ENCODE results near the gene NAB2. TPM values are rescaled to one million over a fixed set of nuclear protein-coding genes. Genes with fewer than 3 reads are reported as not detected.
A peak's percentile ranks its signal among the peaks of the same experiment; 100 is the strongest.
"Not testable (repeated sequence)": the region's sequence is repeated elsewhere in the genome, so short reads cannot be mapped to it uniquely, and the experiment has no call there.

NAB2 gene
- total RNA-seq, 1 donor from 2014 or later: 17.2 TPM

DNA sequence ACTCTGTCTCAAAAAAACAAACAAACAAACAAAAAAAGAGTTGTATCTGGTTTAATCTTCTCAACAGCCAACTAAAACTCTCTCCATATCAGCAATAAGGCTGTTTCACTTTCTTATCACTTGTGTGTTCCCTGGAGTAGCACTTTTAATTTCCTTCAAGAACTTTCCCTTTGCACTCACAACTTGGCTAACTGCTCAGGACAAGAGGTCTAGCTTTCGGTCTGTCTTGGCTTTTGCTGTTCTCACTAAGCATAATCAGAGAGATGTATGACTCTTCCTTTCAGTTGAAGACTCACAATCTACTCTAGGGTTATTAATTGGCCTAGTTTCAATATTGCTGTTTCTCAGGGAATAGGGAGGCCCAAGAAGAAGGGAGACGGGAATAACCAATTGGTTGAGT, 22.7 kb upstream of the NAB2 start:
- no peak for DNase-seq (ENCODE audit: extremely low read depth, low read depth, low spot score)

GRCh38 chr12:57069523-57069922, 19.4 kb upstream of the NAB2 start:
- DNase-seq (ENCODE audit: extremely low read depth, low read depth, low spot score): peak; percentile 76

- DNase-seq (ENCODE audit: extremely low read depth, low read depth, low spot score): no peak
These were observed 16.3 kb upstream of the NAB2 start for GRCh38 chr12:57072661-57073060.

DNA sequence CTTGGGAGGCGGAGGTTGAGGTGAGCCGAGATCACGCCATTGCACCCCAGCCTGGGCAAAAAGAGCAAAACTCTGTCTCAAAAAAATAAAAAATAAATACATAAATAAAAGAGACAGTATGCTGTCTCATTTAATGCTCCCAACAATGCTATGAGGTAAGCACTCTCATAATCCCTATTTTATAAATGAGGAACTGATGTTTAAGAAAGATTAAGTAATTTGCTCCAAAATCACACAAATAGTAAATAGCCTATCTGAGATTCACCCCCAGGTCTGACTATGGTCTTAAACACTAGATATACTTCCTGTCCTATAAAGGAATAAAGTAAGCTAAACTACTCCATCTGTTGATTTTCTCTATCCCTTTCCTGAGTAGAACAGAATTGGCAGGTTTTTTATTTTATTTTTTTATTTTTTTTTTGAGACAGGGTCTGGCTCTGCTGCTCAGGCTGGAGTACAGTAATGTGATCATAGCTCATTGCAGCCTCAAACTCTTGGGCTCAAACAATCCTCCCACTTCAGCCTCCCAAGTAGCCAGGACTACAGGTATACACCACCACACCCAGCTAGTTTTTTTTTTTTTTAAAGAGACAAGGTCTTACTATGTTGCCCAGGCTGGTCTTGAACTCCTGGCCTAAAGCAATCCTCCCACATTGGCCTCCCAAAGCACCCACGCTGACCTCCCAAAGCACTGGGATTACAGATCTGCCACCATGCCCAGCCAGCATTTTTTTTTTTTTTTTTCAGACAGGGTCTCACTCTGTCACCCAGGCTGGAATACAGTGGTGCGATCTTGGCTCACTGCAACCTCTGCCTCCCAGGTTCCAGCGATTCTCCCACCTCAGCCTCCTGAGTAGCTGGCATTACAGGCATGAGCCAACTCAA, 15.1 kb upstream of the NAB2 start:
- DNase-seq (ENCODE audit: extremely low read depth, low read depth, low spot score): not testable (repeated sequence)

- peak; percentile 100 for DNase-seq (ENCODE audit: extremely low read depth, low read depth, low spot score)
These were observed 10.2 kb upstream of the NAB2 start, which contains the start of gene NEMP1 for GRCh38 chr12:57078519-57079404. Gene NEMP1, minus strand, starts transcription at chr12:57078791. Its CDS starts 46 bp downstream, at chr12:57078745.

GRCh38 chr12:57079821-57080220, 9.1 kb upstream of the NAB2 start:
- no peak for DNase-seq (ENCODE audit: extremely low read depth, low read depth, low spot score)

DNA sequence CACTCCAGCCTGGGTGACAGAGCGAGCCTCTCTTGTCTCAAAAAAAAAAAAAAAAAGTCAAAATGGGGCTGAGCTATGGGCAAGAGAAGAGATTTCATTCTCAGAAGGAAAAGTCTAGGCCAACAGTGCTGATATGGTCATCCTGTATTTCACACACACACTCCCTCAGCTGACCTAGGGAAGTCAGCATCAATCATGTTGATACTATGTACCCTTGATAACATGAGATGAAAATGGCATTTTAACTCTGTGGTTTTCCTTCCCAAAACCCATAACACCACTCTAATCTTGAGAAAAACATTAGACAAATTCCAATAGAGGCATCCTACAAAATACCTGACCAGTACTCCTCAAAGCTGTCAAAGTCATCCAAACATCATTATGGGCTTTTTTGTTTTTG, 8.1 kb upstream of the NAB2 start:
- DNase-seq (ENCODE audit: extremely low read depth, low read depth, low spot score): no peak

DNA sequence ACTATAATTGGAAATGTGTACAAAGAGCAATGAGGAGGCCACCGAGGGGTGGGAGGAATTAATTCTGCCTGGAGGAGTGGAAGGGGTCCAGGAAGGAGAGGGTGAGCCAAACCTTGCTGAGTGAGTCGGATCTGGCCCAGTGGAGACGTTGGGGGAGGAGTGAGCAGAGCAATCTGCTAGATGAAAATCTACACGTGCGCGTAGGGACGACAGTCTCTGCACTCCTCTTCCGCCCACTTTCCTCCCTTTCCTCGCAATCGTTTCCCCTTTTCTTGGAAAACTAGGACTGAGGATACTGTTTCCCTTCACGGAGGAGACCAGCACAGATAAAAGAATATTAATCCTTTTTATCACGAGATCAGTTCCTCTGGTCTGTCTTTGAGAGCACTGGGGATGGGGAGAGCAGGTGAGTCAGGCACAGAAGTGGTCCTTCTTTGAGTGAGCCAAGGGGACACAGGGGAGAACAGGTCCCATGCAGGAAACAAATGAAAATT, 2.9 kb upstream of the NAB2 start:
- no peak for DNase-seq (ENCODE audit: extremely low read depth, low read depth, low spot score)

DNA sequence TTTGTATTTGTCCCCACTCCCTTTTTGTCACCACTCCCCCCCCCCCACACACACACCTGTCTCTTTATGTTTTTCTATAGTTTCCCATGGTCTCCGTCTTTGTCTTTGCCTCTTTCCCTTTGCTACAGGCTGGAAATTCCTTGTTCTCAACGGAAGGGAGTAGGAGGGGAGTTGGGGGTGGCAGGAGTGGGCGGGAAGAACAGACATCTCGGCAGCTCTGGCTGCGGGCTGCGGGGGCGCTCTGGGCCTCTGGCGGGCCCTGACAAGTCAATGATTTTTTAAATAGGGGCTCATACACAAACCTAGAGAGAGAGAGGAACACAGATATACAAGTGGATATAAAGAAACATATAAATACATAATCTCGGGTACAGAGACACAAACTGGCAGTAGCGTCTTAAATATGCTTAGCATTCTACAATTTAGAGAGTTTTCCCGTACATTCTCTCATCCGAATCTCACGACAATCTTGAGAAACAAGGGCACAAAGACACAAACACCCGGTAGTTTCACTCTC, 2.4 kb upstream of the NAB2 start:
- no peak for DNase-seq (ENCODE audit: extremely low read depth, low read depth, low spot score)

- no peak for DNase-seq (ENCODE audit: extremely low read depth, low read depth, low spot score)
These were observed 1.8 kb upstream of the NAB2 start for GRCh38 chr12:57087010-57087690.

DNA sequence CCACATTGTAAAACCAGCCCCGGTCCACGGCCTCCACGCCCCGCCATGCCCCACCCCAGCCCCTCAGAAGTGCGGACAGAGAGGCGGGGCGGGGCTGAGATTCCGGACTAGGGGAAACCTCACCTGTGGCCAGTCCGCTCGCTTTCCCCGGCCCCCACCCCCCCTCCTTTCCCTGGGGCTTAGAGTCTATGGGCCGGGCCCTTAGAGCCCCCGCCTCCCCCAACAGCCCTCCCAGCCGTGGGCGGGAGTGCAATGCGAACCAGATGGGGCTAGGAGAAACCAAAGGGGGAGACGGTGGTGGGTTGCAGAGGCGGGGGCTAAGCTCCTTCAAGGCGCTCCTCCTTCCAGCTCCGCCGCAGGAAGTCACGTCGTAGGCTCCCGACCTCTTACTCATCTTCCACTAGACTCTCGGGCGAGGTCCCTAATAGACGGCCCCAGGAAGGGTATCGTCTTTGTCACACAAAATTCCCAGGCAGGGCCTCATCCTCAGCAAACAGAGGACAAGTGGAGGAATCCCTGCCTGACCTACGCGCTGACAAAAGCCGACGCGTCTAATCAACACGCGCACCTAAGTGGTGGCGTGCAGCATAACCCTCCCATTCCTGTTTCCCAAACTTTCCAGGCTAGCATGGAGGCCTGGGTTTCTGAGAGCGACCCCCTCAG, 1.1 kb upstream of the NAB2 start:
- no peak for DNase-seq (ENCODE audit: extremely low read depth, low read depth, low spot score)

- no peak for DNase-seq (ENCODE audit: extremely low read depth, low read depth, low spot score)
These were observed 644 bp downstream of the NAB2 start for GRCh38 chr12:57089271-57090245.

DNA sequence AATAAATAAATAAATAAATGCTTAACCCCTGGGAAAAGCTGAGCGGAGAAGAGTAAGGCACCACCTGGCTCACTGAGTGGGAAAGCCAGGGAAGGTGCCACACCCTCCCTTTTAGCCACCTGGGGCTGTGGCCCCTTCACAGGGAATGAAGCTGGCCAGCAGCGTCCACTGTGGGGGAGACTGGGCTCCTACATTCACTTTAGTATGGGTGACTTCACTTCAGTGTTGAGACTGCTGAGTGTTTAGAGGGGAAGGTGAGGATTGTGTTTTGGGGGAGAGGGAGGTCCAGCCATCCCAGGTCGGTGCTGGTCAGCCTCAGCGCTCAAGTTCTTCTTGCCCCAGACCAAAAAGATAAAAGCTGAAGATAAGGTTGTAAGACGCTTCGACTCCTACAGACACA, 1.6 kb downstream of the NAB2 start:
- DNase-seq (ENCODE audit: extremely low read depth, low read depth, low spot score): no peak

DNA sequence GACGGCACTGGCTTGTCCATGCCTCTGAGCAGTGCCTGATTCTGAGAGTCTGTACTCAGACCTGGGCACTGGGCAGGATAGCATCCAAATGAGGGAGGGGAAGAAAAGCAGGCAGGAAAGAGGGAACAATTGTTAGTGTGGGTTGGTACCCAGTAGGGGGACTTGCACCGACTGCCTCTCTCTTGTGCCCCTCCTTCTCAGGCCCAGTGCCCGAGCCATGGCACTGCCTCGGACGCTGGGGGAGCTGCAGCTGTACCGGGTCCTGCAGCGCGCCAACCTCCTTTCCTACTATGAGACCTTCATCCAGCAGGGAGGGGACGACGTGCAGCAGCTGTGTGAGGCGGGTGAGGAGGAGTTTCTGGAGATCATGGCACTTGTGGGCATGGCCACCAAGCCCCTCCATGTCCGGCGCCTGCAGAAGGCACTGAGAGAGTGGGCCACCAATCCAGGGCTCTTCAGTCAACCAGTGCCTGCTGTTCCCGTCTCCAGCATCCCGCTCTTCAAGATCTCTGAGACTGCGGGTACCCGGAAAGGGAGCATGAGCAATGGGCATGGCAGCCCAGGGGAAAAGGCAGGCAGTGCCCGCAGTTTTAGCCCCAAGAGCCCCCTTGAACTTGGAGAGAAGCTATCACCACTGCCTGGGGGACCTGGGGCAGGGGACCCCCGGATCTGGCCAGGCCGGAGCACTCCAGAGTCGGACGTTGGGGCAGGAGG, 2.2 kb downstream of the NAB2 start:
- no peak for DNase-seq (ENCODE audit: extremely low read depth, low read depth, low spot score)

DNA sequence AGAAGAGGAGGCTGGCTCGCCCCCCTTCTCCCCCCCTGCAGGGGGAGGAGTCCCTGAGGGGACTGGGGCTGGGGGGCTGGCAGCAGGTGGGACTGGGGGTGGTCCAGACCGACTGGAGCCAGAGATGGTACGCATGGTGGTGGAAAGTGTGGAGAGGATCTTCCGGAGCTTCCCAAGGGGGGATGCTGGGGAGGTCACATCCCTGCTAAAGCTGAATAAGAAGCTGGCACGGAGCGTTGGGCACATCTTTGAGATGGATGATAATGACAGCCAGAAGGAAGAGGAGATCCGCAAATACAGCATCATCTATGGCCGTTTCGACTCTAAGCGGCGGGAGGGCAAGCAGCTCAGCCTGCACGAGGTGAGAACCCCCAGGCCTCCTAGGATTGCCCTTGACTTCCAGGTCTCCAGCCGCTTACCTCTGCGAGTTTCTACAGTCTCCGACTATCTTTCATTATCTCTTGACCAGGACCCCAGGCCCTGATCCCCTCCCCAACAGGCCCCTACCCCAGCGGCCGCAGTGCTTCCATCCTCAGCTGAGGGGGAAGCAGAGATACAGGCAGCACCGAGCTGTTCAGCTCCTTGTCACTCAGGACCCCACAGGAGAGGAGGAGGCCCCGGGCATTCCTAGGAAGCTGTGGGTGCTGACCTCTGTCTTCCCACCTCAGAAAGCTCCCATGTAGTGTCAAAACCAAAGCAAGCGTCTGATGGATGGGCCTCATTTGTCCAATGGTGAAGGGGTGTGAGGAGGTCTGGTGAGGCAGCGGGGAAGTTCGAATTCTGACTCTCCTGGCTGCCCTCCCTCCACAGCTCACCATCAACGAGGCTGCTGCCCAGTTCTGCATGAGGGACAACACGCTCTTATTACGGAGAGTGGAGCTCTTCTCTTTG, 3.0 kb downstream of the NAB2 start:
- DNase-seq (ENCODE audit: extremely low read depth, low read depth, low spot score): no peak

DNA sequence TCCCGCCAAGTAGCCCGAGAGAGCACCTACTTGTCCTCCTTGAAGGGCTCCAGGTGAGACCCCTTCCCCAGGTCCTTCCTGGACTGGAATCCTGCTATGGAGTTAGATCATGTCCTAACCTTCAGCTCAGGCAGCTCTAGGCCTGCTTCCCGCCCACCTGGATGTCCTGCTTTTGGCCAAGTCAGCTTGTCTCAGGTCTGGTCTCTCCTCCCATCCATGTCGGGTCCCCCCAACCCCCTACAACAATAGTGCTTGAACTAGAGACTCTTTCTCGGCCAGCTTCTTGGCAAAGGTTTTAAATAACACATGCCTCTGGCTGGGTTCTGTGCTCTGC, 3.6 kb downstream of the NAB2 start:
- DNase-seq (ENCODE audit: extremely low read depth, low read depth, low spot score): no peak

DNA sequence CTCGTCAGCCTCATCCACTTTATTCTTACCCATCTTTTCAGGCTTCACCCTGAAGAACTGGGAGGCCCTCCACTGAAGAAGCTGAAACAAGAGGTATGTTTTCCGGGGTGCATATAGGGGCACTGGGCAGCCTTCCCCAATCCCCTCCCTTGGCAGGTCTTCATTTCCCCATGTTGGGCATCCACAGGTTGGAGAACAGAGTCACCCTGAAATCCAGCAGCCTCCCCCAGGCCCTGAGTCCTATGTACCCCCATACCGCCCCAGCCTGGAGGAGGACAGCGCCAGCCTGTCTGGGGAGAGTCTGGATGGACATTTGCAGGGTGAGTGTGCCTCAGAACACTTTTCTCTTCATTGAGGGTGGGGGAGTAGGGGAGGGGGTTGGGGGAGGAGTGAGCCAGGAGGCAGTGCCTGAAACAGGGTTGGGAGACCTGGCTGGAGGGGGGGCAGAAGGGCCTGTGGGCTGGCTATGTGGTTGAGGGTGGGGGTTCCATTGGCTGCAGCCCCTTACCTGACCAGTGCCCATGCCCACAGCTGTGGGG, 4.0 kb downstream of the NAB2 start:
- DNase-seq (ENCODE audit: extremely low read depth, low read depth, low spot score): no peak
